HEK293 (cell line): ENCODE measurements around the gene NIPSNAP2.

ENCODE experiments used
- BCL11A ChIP-seq: fragments of 450-650 bp; formaldehyde crosslinking; IDR thresholded peaks from 2 replicates; pipeline ENCODE4 v1.5.1; 2016; ENCODE audit warnings: low read depth, missing biosample characterization, missing genetic modification characterization
- CTCF ChIP-seq: fragments of 450-650 bp; formaldehyde crosslinking; IDR thresholded peaks from 2 replicates; pipeline ENCODE4 v1.5.1; 2016; ENCODE audit warnings: missing biosample characterization, missing genetic modification characterization
- MEIS1 ChIP-seq: sonication (generic); formaldehyde crosslinking; IDR thresholded peaks from 2 replicates; pipeline ENCODE4 v1.8.1; 2022; ENCODE audit warnings: missing genetic modification reagents, mild to moderate bottlenecking, borderline replicate concordance
- PBX3 ChIP-seq: sonication (generic); formaldehyde crosslinking; IDR thresholded peaks from 2 replicates; pipeline ENCODE4 v1.8.1; 2022; ENCODE audit warnings: mild to moderate bottlenecking, moderate library complexity, missing genetic modification reagents
- SCRT1 ChIP-seq: fragments of 450-650 bp; formaldehyde crosslinking; IDR thresholded peaks from 2 replicates; pipeline ENCODE4 v1.5.1; 2016; ENCODE audit warnings: missing biosample characterization, missing genetic modification characterization, borderline replicate concordance
- WT1 ChIP-seq: fragments of 450-650 bp; formaldehyde crosslinking; IDR thresholded peaks from 2 replicates; pipeline ENCODE4 v1.5.1; 2016; ENCODE audit warnings: missing biosample characterization, missing genetic modification characterization
- ZBTB7A ChIP-seq: fragments of 450-650 bp; formaldehyde crosslinking; IDR thresholded peaks from 2 replicates; pipeline ENCODE4 v1.5.1; 2016; ENCODE audit warnings: low read depth, missing biosample characterization, missing genetic modification characterization
- ZNF175 ChIP-seq: fragments of 450-650 bp; formaldehyde crosslinking; IDR thresholded peaks from 2 replicates; pipeline ENCODE4 v1.5.1; 2016; ENCODE audit warnings: missing biosample characterization, missing genetic modification characterization
- ZNF785 ChIP-seq: fragments of 450-650 bp; formaldehyde crosslinking; IDR thresholded peaks from 2 replicates; pipeline ENCODE4 v1.5.1; 2016; ENCODE audit warnings: missing biosample characterization, missing genetic modification characterization
- TF ChIP-seq, protein P1 (sequence below): IDR thresholded peaks from 2 replicates; pipeline ENCODE4 v1.6.1; 2011; ENCODE audit warnings: mild to moderate bottlenecking, low read depth, low read length, borderline replicate concordance

DNA sequence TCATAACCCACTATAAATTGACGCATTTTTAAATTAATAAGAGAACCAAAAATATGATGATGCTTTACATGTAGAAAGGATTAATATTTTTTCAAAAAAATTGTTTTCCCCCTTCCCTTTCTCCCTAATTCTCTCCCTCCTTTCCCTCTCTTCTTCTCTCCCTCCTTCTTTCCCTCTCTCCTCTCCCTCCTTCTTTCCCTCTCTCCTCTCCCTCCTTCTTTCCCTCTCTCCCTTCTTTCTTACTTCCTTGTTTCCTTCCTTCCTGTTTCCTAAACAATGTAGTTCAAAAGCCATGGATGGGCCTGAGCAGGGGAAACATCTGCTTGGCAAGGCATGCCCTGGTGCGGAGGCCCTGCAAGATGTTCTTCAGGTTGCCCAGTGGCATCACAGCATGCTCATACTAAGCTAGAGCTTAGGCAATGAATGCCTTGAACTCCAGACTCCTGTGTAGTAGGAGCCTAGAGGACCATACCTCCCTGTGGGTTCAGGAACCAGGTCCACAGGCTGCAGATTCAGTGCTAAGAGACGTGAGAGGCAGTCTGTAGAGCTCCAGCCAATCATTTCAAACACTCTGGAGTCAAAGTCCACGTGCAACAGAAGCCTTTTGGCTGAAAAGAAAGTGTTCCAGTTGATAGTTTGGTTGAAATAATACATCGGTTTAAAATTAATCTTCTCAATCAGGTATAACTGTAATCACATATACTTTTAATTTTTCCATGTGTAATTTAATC is 32.8 kb upstream of the NIPSNAP2 start:
- no peak for TF ChIP-seq CTCF (tag by site-specific recombination)
- TF ChIP-seq ZNF785 (tag by site-specific recombination), result no peak
- no peak for TF ChIP-seq ZBTB7A (tag by site-specific recombination)
- TF ChIP-seq PBX3 (CRISPR knock-in tag), result no peak
- TF ChIP-seq MEIS1 (CRISPR knock-in tag), result no peak
- no peak for TF ChIP-seq ZNF175 (tag by site-specific recombination)
- no peak for TF ChIP-seq SCRT1 (tag by site-specific recombination)
- no peak for TF ChIP-seq WT1 (tag by site-specific recombination)
- TF ChIP-seq BCL11A (tag by site-specific recombination), result no peak
- TF ChIP-seq, protein P1, sequence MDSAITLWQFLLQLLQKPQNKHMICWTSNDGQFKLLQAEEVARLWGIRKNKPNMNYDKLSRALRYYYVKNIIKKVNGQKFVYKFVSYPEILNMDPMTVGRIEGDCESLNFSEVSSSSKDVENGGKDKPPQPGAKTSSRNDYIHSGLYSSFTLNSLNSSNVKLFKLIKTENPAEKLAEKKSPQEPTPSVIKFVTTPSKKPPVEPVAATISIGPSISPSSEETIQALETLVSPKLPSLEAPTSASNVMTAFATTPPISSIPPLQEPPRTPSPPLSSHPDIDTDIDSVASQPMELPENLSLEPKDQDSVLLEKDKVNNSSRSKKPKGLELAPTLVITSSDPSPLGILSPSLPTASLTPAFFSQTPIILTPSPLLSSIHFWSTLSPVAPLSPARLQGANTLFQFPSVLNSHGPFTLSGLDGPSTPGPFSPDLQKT, result no peak
